DOHH2 (cell line): ENCODE data around the gene PDIA4.

Experiments used
- EZH2phosphoT487 ChIP-seq: fragments of 200-600 bp; sonication (generic); IDR thresholded peaks from 2 replicates; pipeline ENCODE4 v1.6.1; 2017; ENCODE audit warnings: borderline replicate concordance, mild to moderate bottlenecking, antibody characterized with exemption, low read length, moderate library complexity, mixed read lengths
- TF ChIP-seq, protein P1 (sequence below): fragments of 200-600 bp; sonication (generic); IDR thresholded peaks from one replicate; pipeline ENCODE4 v1.5.1; 2014; ENCODE audit warnings: antibody characterized with exemption, mild to moderate bottlenecking, low read depth, low read length; ENCODE audit not compliant: poor library complexity, severe bottlenecking

GRCh38 chr7:149031353-149031910 lies 3.1 kb upstream of the PDIA4 start:
- TF ChIP-seq, protein P1, sequence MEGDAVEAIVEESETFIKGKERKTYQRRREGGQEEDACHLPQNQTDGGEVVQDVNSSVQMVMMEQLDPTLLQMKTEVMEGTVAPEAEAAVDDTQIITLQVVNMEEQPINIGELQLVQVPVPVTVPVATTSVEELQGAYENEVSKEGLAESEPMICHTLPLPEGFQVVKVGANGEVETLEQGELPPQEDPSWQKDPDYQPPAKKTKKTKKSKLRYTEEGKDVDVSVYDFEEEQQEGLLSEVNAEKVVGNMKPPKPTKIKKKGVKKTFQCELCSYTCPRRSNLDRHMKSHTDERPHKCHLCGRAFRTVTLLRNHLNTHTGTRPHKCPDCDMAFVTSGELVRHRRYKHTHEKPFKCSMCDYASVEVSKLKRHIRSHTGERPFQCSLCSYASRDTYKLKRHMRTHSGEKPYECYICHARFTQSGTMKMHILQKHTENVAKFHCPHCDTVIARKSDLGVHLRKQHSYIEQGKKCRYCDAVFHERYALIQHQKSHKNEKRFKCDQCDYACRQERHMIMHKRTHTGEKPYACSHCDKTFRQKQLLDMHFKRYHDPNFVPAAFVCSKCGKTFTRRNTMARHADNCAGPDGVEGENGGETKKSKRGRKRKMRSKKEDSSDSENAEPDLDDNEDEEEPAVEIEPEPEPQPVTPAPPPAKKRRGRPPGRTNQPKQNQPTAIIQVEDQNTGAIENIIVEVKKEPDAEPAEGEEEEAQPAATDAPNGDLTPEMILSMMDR: no peak
- no peak for TF ChIP-seq EZH2phosphoT487
